Spleen (tissue), 7 donors: ENCODE data around the gene PHC2.

Experiments
- CTCF ChIP-seq, 11 experiments: fragments of 200-600 bp in 7 of 11; fragments of 450-650 bp in 4 of 11; sonication (generic) in 4 of 11; IDR thresholded peaks in 8 of 11; conservative IDR thresholded peaks in 3 of 11; 1 replicate in 7 of 11; 2 replicates in 4 of 11; pipeline versions ENCODE4 v1.4.0 to v1.8.0; 2016 to 2021; ENCODE audit warnings: antibody characterized with exemption in 11 of 11, inconsistent platforms in 4 of 11, mild to moderate bottlenecking in 1 of 11
- POLR2A ChIP-seq, 3 donors: fragments of 450-650 bp; IDR thresholded peaks; one replicate each; pipeline ENCODE4 v1.5.1; 2017; ENCODE audit warnings: antibody characterized with exemption in 3 of 3, mild to moderate bottlenecking in 1 of 3
- POLR2AphosphoS5 ChIP-seq, 3 donors: sonication (generic); formaldehyde crosslinking; IDR thresholded peaks; one replicate each; pipeline ENCODE4 v1.5.1; 2017; ENCODE audit warnings: antibody characterized with exemption in 3 of 3
- donor health status: DM: no; HTN: no; CAD: no; lungs with moderate emphysema.
- donor health status: DM: no; HTN: no; CAD: no.
- donor health status: DM: no; HTN: no; CAD: no.

GRCh38 chr1:33287317-33287716 lies 143.6 kb downstream of the PHC2 start:
- TF ChIP-seq POLR2AphosphoS5 (IDR thresholded peaks at IDR 0.05): no peak
- TF ChIP-seq CTCF (IDR thresholded peaks at IDR 0.05 in 8 of 11, conservative IDR thresholded peaks at IDR 0.05 in 3 of 11): no peak
- no peak for TF ChIP-seq POLR2A (IDR thresholded peaks at IDR 0.05)
